ENCODE results near the gene SEC31B.

GRCh38 chr10:100469756-100470155 is 49.9 kb downstream of the SEC31B start:
- TF ChIP-seq CTCF (IDR thresholded peaks at IDR 0.05; ENCODE audit: low read length): no peak
- TF ChIP-seq EZH2 (IDR thresholded peaks at IDR 0.05; ENCODE audit: borderline replicate concordance, low read length): no peak

Data from OCI-LY1 (cell line).